MCF 10A (cell line): ENCODE data around the gene GABRG3. TPM values are rescaled to one million over a fixed set of nuclear protein-coding genes. Genes with fewer than 3 reads are reported as not detected.

Experiments used
- BruUV-seq: library from RNA; stranded (reverse); fragments of 400-500 nt; replicated peaks from 2 replicates; lab custom pipeline; 2021; lab: Mats Ljungman, UMichigan
- CTCF ChIA-PET: fragments of 300-600 bp; sonication (Branson Sonifier 250); formaldehyde crosslinking; extraction: SDS; loops from one replicate; lab custom pipeline; 2021; ENCODE audit warnings: antibody characterized with exemption, inconsistent platforms; lab: Yijun Ruan, JAX
- POLR2A ChIA-PET: fragments of 300-600, 350-650 bp; sonication (Branson Sonifier 250); formaldehyde crosslinking; extraction: SDS; loops from one replicate; lab custom pipeline; 2020; ENCODE audit warnings: antibody characterized with exemption, inconsistent platforms; lab: Yijun Ruan, JAX
- DNase-seq: peaks from one replicate; pipeline ENCODE4 v3.0.0-alpha.2; 2018; ENCODE audit not compliant: unreplicated experiment
- H3K27ac Mint-ChIP-seq: one replicate; pipeline ENCODE4 v1.8.0; 2022; ENCODE audit warnings: mild to moderate bottlenecking, low read depth, mixed read lengths; ENCODE audit not compliant: unreplicated experiment
- H3K27me3 Mint-ChIP-seq: one replicate; pipeline ENCODE4 v1.8.0; 2022; ENCODE audit warnings: mixed read lengths; ENCODE audit not compliant: insufficient read depth, unreplicated experiment
- H3K36me3 Mint-ChIP-seq: one replicate; pipeline ENCODE4 v1.8.0; 2022; ENCODE audit warnings: mild to moderate bottlenecking, moderate library complexity, mixed read lengths; ENCODE audit not compliant: insufficient read depth, unreplicated experiment
- H3K4me1 Mint-ChIP-seq: one replicate; pipeline ENCODE4 v1.8.0; 2022; ENCODE audit warnings: mixed read lengths; ENCODE audit not compliant: insufficient read depth, unreplicated experiment
- H3K4me3 Mint-ChIP-seq: one replicate; pipeline ENCODE4 v1.8.0; 2022; ENCODE audit warnings: mild to moderate bottlenecking, moderate library complexity, mixed read lengths; ENCODE audit not compliant: unreplicated experiment
- H3K9me3 Mint-ChIP-seq: one replicate; pipeline ENCODE4 v1.8.0; 2022; ENCODE audit warnings: mixed read lengths; ENCODE audit not compliant: unreplicated experiment
- intact Hi-C: fragments of 100-400 bp; cut with micrococcal nuclease; formaldehyde crosslinking; loops from 2 replicates; pipeline ENCODE4 v1.14.1; 2022
- total RNA-seq: library from RNA; stranded (reverse); gene quantifications from 2 replicates; pipeline ENCODE4 v1.2.3, GENCODE V29; 2022
- TF ChIP-seq, protein P1 (sequence below): fragments of 200-600 bp; IDR thresholded peaks from one replicate; pipeline ENCODE4 v1.8.0; 2022; ENCODE audit warnings: antibody characterized with exemption, mild to moderate bottlenecking; ENCODE audit not compliant: unreplicated experiment

GABRG3 gene
- total RNA-seq, 1 experiment from 2014 or later: not detected

GRCh38 chr15:27529399-27529798 lies 558.4 kb downstream of the GABRG3 start:
- intact Hi-C loops: no loop called here
- ChIA-PET POLR2A (no interaction called here), CTCF (no interaction called here)
- no peaks in the 10 kb centered on the region for H3K27me3 Mint-ChIP-seq
- H3K27ac Mint-ChIP-seq: no peak overlapping the region
- DNase-seq: no peak
- peaks cover 39% of the 10 kb centered on the region for H3K9me3 Mint-ChIP-seq
- no peaks in the 10 kb centered on the region for H3K36me3 Mint-ChIP-seq
- H3K4me3 Mint-ChIP-seq: no peak overlapping the region
- H3K4me1 Mint-ChIP-seq: no peaks in the 10 kb centered on the region
- TF ChIP-seq, protein P1, sequence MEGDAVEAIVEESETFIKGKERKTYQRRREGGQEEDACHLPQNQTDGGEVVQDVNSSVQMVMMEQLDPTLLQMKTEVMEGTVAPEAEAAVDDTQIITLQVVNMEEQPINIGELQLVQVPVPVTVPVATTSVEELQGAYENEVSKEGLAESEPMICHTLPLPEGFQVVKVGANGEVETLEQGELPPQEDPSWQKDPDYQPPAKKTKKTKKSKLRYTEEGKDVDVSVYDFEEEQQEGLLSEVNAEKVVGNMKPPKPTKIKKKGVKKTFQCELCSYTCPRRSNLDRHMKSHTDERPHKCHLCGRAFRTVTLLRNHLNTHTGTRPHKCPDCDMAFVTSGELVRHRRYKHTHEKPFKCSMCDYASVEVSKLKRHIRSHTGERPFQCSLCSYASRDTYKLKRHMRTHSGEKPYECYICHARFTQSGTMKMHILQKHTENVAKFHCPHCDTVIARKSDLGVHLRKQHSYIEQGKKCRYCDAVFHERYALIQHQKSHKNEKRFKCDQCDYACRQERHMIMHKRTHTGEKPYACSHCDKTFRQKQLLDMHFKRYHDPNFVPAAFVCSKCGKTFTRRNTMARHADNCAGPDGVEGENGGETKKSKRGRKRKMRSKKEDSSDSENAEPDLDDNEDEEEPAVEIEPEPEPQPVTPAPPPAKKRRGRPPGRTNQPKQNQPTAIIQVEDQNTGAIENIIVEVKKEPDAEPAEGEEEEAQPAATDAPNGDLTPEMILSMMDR: no peak
- no TSS peak for BruUV-seq

GRCh38 chr15:27530994-27531393 lies 560.0 kb downstream of the GABRG3 start:
- Mint-ChIP-seq H3K4me1 (no peaks in the 10 kb centered on the region), H3K9me3 (peaks cover 44% of the 10 kb centered on the region), H3K27me3 (no peaks in the 10 kb centered on the region), H3K36me3 (no peaks in the 10 kb centered on the region), H3K27ac (no peak overlapping the region), H3K4me3 (no peak overlapping the region)
- BruUV-seq: no TSS peak
- POLR2A ChIA-PET: no interaction called here
- intact Hi-C loops: no loop called here
- DNase-seq: no peak
- TF ChIP-seq, protein P1: no peak
- CTCF ChIA-PET: no interaction called here

DNA sequence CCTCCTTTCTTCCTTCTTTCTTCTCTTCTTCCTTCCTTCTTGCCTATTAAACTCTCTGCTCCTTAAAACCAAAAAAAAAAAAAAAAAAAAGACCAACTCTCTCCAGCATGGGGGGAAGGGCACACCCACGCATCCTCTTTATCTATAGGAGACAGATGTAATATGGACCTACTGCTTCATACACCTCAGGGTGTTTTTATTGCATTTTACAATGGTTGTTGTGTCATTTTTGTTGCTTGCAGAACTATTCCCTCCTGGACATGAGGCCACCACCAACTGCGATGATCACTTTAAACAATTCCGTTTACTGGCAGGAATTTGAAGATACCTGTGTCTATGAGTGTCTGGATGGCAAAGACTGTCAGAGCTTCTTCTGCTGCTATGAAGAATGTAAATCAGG lies 561.4 kb downstream of the GABRG3 start:
- POLR2A ChIA-PET: no interaction called here
- H3K4me3 Mint-ChIP-seq: no peak overlapping the region
- no TSS peak for BruUV-seq
- H3K4me1 Mint-ChIP-seq: no peaks in the 10 kb centered on the region
- no peaks in the 10 kb centered on the region for H3K36me3 Mint-ChIP-seq
- H3K27me3 Mint-ChIP-seq: no peaks in the 10 kb centered on the region
- no peak overlapping the region for H3K27ac Mint-ChIP-seq
- DNase-seq: no peak
- TF ChIP-seq, protein P1: no peak
- CTCF ChIA-PET: interaction anchor here (0.6 kb wide), 2 partner anchors 322 to 360 kb away, joined by 3 to 5 read pairs; no protein-coding TSS in a partner anchor
- peaks cover 32% of the 10 kb centered on the region for H3K9me3 Mint-ChIP-seq
- intact Hi-C loops: no loop called here

- no peaks in the 10 kb centered on the region for H3K4me1 Mint-ChIP-seq
- peaks cover 1% of the 10 kb centered on the region for H3K36me3 Mint-ChIP-seq
- H3K27me3 Mint-ChIP-seq: no peaks in the 10 kb centered on the region
- TF ChIP-seq, protein P1: no peak
- intact Hi-C loops: no loop called here
- H3K27ac Mint-ChIP-seq: no peak overlapping the region
- CTCF ChIA-PET: no interaction called here
- no TSS peak for BruUV-seq
- H3K4me3 Mint-ChIP-seq: no peak overlapping the region
- peaks cover 33% of the 10 kb centered on the region for H3K9me3 Mint-ChIP-seq
- no peak for DNase-seq
- POLR2A ChIA-PET: no interaction called here
Observed at GRCh38 chr15:27535445-27536129, 564.6 kb downstream of the GABRG3 start.
